NCI-H2171 (cell line): ENCODE results near the gene AXIN2.

Source experiments
- DNase-seq: peaks from one replicate; lab custom pipeline; 2025; lab: John Stamatoyannopoulos, UW

AXIN2 gene

GRCh38 chr17:65553646-65554552, 7.5 kb downstream of the AXIN2 start:
- no peak for DNase-seq

GRCh38 chr17:65553009-65553645, 8.3 kb downstream of the AXIN2 start:
- no peak for DNase-seq

- DNase-seq, result no peak
Measured at GRCh38 chr17:65552214-65552613, 9.2 kb downstream of the AXIN2 start.

GRCh38 chr17:65551267-65552040, 10.0 kb downstream of the AXIN2 start:
- no peak for DNase-seq

GRCh38 chr17:65550758-65551157, 10.7 kb downstream of the AXIN2 start:
- DNase-seq, result no peak

GRCh38 chr17:65550075-65550662, 11.3 kb downstream of the AXIN2 start:
- no peak for DNase-seq

- no peak for DNase-seq
Measured at GRCh38 chr17:65548269-65548969, 13.0 kb downstream of the AXIN2 start.

GRCh38 chr17:65547253-65547670, 14.2 kb downstream of the AXIN2 start:
- DNase-seq, result no peak

- DNase-seq, result no peak
Measured at GRCh38 chr17:65546579-65546978, 14.9 kb downstream of the AXIN2 start.

GRCh38 chr17:65545705-65546523, 15.5 kb downstream of the AXIN2 start:
- no peak for DNase-seq

GRCh38 chr17:65544672-65545071, 16.8 kb downstream of the AXIN2 start:
- DNase-seq, result no peak

- no peak for DNase-seq
Measured at GRCh38 chr17:65542610-65543009, 18.8 kb downstream of the AXIN2 start.

- no peak for DNase-seq
Measured at GRCh38 chr17:65542067-65542466, 19.4 kb downstream of the AXIN2 start.

- DNase-seq, result no peak
Measured at GRCh38 chr17:65541453-65541852, 20.0 kb downstream of the AXIN2 start.

GRCh38 chr17:65539630-65540266, 21.7 kb downstream of the AXIN2 start:
- no peak for DNase-seq

GRCh38 chr17:65538675-65539529, 22.5 kb downstream of the AXIN2 start:
- no peak for DNase-seq

GRCh38 chr17:65537845-65538674, 23.4 kb downstream of the AXIN2 start:
- DNase-seq, result no peak

- no peak for DNase-seq
Measured at GRCh38 chr17:65537343-65537844, 24.1 kb downstream of the AXIN2 start.
